Fibroblast of lung (primary cell): Measurements from ENCODE around the gene SOX11. TPM values are rescaled to one million over a fixed set of nuclear protein-coding genes. Genes with fewer than 3 reads are reported as not detected.

Source experiments
- DNase-seq, 2 donors: peaks; one replicate each; pipeline versions ENCODE4 v3.0.0 to v3.0.0-alpha.2; 2010; ENCODE audit warnings: low read depth in 2 of 2
- H2AFZ ChIP-seq: 2 replicates; pipeline ENCODE4 v1.5.1; 2012; ENCODE audit warnings: low read length, control low read depth, inconsistent platforms
- H3K27ac ChIP-seq: 2 replicates; pipeline ENCODE4 v1.5.1; 2011; ENCODE audit warnings: low read length, control low read depth; ENCODE audit not compliant: insufficient read depth
- H3K27me3 ChIP-seq: 2 replicates; pipeline ENCODE4 v1.5.1; 2011; ENCODE audit warnings: mild to moderate bottlenecking, low read length; ENCODE audit not compliant: control insufficient read depth, insufficient read depth
- H3K36me3 ChIP-seq: 2 replicates; pipeline ENCODE4 v1.5.1; 2011; ENCODE audit warnings: low read length; ENCODE audit not compliant: control insufficient read depth, insufficient read depth
- H3K4me1 ChIP-seq: 2 replicates; pipeline ENCODE4 v1.5.1; 2011; ENCODE audit warnings: low read length; ENCODE audit not compliant: control insufficient read depth, insufficient read depth; ENCODE audit errors: extremely low read depth
- H3K4me2 ChIP-seq: 2 replicates; pipeline ENCODE4 v1.5.1; 2011; ENCODE audit warnings: low read length, control low read depth; ENCODE audit not compliant: insufficient read depth; ENCODE audit errors: extremely low read depth
- H3K4me3 ChIP-seq, 4 experiments: fragments of 200-600 bp in 1 of 4; sonication (generic) in 1 of 4; replicated peaks in 1 of 4; 2 replicates each; pipeline ENCODE4 v1.5.1; 2011 to 2016; ENCODE audit warnings: low read length in 4 of 4, low read depth in 3 of 4, mild to moderate bottlenecking in 3 of 4, control low read depth in 2 of 4, inconsistent platforms in 1 of 4, mixed read lengths in 1 of 4; ENCODE audit not compliant: insufficient read depth in 1 of 4; ENCODE audit errors: control extremely low read depth in 1 of 4
- H3K79me2 ChIP-seq: 2 replicates; pipeline ENCODE4 v1.5.1; 2012; ENCODE audit warnings: mild to moderate bottlenecking, low read length, inconsistent platforms; ENCODE audit not compliant: control insufficient read depth, insufficient read depth
- H3K9ac ChIP-seq: 2 replicates; pipeline ENCODE4 v1.5.1; 2011; ENCODE audit warnings: mild to moderate bottlenecking, low read length, control low read depth; ENCODE audit not compliant: insufficient read depth
- H3K9me3 ChIP-seq: 2 replicates; pipeline ENCODE4 v1.5.1; 2012; ENCODE audit warnings: low read depth, low read length; ENCODE audit not compliant: control insufficient read depth, insufficient read depth
- H4K20me1 ChIP-seq: 2 replicates; pipeline ENCODE4 v1.5.1; 2011; ENCODE audit warnings: low read length; ENCODE audit not compliant: control insufficient read depth, insufficient read depth; ENCODE audit errors: extremely low read depth
- EZH2 ChIP-seq: IDR thresholded peaks from 2 replicates; pipeline ENCODE4 v1.5.1; 2012; ENCODE audit warnings: low read length, control low read depth, mild to moderate bottlenecking; ENCODE audit errors: missing control alignments
- polyA plus RNA-seq, 2 donors: library from polyadenylated mRNA; depleted of rRNA in 1 of 2; stranded (reverse) in 1 of 2; unstranded in 1 of 2; fragments of >200 nt; gene quantifications; 2 replicates each; pipeline ENCODE4 v1.2.1, GENCODE V29; 2011 to 2012; ENCODE audit warnings: missing spikeins in 1 of 2
- total RNA-seq: library from RNA; depleted of rRNA; stranded (reverse); fragments of >200 nt; gene quantifications from 2 replicates; pipeline ENCODE4 v1.2.1, GENCODE V29; 2014
- TF ChIP-seq, protein P1 (sequence below), 2 donors: IDR thresholded peaks in 1 of 2; conservative IDR thresholded peaks in 1 of 2; 1 replicate in 1 of 2; 2 replicates in 1 of 2; pipeline ENCODE4 v1.5.1; 2011 to 2012; ENCODE audit warnings: low read length in 2 of 2, control low read depth in 1 of 2, inconsistent platforms in 1 of 2, low read depth in 1 of 2, mild to moderate bottlenecking in 1 of 2

Gene SOX11
- total and polyA plus RNA-seq, 2 donors (not counting 1 experiment from before 2014, with no cell fraction given) = 0.99 to 1.2 TPM

DNA sequence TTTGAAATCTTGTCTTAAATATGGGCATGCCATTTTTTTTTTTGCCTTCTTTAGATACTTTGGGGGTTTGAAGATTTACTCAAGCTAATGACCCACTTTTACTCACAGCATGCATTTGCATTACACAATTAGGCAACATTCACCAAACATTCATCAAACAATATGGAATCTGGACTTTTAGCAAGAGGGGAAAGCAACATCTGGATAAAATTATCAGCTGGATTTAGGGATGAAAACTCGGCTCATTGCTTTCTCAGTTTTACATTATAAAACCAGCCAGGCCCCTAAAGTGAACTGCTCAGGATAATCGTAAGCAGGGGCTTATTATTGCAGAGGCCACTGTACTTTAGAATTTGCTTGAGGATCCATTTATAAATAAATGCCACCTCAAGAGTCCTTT lies 44.7 kb downstream of the SOX11 start:
- Histone ChIP-seq H2AFZ (no peak overlapping the region), H3K4me1 (no peaks in the 10 kb centered on the region), H3K79me2 (no peaks in the 10 kb centered on the region), H3K4me2 (no peak overlapping the region), H3K4me3 (no peak overlapping the region), H3K27me3 (no peaks in the 10 kb centered on the region), H4K20me1 (no peaks in the 10 kb centered on the region), H3K27ac (no peak overlapping the region), H3K9ac (no peak overlapping the region), H3K36me3 (no peaks in the 10 kb centered on the region), H3K9me3 (no peaks in the 10 kb centered on the region)
- no peak for DNase-seq
- TF ChIP-seq EZH2 = no peak
- TF ChIP-seq, protein P1, sequence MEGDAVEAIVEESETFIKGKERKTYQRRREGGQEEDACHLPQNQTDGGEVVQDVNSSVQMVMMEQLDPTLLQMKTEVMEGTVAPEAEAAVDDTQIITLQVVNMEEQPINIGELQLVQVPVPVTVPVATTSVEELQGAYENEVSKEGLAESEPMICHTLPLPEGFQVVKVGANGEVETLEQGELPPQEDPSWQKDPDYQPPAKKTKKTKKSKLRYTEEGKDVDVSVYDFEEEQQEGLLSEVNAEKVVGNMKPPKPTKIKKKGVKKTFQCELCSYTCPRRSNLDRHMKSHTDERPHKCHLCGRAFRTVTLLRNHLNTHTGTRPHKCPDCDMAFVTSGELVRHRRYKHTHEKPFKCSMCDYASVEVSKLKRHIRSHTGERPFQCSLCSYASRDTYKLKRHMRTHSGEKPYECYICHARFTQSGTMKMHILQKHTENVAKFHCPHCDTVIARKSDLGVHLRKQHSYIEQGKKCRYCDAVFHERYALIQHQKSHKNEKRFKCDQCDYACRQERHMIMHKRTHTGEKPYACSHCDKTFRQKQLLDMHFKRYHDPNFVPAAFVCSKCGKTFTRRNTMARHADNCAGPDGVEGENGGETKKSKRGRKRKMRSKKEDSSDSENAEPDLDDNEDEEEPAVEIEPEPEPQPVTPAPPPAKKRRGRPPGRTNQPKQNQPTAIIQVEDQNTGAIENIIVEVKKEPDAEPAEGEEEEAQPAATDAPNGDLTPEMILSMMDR (conservative IDR thresholded peaks at IDR 0.05 in 1 of 2, IDR thresholded peaks at IDR 0.05 in 1 of 2; ENCODE audit: low read depth in 1 of 2, low read length in 2 of 2) = no peak

DNA sequence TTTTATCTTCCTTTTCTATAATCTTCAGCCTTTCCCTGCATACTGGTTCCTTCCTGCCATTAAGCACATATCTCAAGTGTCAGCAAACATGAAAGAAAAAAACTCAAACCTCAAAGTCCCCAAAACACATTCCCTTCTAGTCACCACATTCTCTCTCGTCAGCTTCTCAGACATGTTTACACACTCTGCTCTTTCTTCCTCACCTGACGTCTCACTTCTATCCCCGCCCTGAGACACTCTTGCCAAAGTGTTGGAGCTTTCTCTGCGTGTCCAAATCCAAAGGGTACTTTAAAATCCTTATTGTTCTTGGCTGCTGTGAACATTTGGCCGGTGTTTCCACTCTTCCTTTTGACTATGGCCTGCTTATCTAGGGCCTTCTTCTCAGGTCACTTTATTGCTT lies 47.9 kb downstream of the SOX11 start:
- TF ChIP-seq, protein P1 (conservative IDR thresholded peaks at IDR 0.05 in 1 of 2, IDR thresholded peaks at IDR 0.05 in 1 of 2; ENCODE audit: low read depth in 1 of 2, low read length in 2 of 2) = no peak
- no peak for TF ChIP-seq EZH2
- Histone ChIP-seq H3K4me2 (no peak overlapping the region), H3K79me2 (no peaks in the 10 kb centered on the region), H3K36me3 (no peaks in the 10 kb centered on the region), H3K27me3 (no peaks in the 10 kb centered on the region), H3K9me3 (no peaks in the 10 kb centered on the region), H3K4me1 (no peaks in the 10 kb centered on the region), H3K9ac (no peak overlapping the region), H3K4me3 (no peak overlapping the region), H3K27ac (no peak overlapping the region), H4K20me1 (no peaks in the 10 kb centered on the region), H2AFZ (no peak overlapping the region)
- DNase-seq = no peak

DNA sequence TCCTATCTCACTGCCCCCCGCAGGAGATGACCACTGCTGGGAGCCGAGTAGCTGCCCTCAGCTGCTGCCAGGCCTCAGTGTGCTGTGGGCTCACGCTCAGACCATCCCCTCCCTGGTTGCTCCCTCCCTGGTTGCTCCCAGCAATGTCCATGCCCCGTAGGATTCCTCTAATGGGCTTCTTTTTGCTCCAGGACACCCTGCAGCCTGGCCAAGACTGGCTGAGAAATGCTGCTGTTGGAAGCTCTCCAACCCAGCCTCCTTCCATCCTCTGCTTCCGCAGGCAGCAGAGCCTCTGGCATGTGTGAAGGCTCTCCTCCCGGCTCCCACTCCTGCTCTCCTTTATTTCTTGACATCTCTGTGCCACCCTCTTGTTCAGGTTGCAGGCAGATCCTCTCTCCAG lies 48.6 kb downstream of the SOX11 start:
- DNase-seq = peak; percentile 7 to 25

More for the DNA sequence above, 48.6 kb downstream of the SOX11 start:
- Histone ChIP-seq H3K4me3 (no peak overlapping the region), H3K9ac (no peak overlapping the region), H3K27ac (no peak overlapping the region), H3K79me2 (no peaks in the 10 kb centered on the region), H3K4me1 (no peaks in the 10 kb centered on the region), H3K9me3 (no peaks in the 10 kb centered on the region), H3K36me3 (no peaks in the 10 kb centered on the region), H3K27me3 (no peaks in the 10 kb centered on the region), H4K20me1 (no peaks in the 10 kb centered on the region), H2AFZ (no peak overlapping the region), H3K4me2 (no peak overlapping the region)
- no peak for TF ChIP-seq EZH2
- TF ChIP-seq, protein P1 (conservative IDR thresholded peaks at IDR 0.05 in 1 of 2, IDR thresholded peaks at IDR 0.05 in 1 of 2; ENCODE audit: low read depth in 1 of 2, low read length in 2 of 2) = no peak
